GM21825 (cell line): Measurements from ENCODE around the gene TTC39C.

Source experiments
- ATAC-seq: cut with Tn5 transposase; IDR thresholded peaks from one replicate; pipeline ENCODE4 v1.9.1; 2021; ENCODE audit warnings: mild to moderate bottlenecking, moderate library complexity; ENCODE audit not compliant: unreplicated experiment

TTC39C gene

DNA sequence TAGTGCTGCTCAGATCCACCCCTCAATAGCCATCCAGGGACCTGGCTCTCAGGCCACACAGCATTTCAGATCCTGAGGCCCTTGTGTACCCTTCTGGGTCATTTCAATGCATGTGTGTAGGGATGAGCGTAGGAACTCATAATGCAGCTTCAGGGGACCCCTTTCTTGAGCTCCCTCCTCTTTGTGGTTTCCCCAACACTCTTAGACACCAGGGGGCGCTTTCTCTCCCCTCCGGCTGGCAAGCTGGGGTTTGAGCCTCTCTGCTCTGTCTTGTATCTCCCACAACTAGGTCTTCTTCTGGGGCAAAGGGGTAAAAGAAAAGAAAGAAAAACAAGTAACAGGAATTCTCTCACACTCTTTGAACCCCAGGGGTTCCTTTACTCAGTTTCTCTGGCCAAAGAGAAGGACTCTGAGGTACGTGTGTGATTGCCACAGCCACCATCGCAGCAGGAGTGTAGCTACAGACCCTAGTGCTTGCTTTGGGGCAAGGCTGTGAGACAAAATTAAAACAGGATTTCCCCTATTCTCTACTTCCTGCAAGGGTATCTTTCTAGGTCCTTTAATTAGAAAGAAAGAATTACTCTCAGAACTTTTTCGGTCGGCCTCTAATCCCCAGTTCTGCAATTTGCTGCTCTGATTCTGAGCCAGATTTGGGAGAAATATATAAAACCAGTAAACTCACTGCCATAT is 162.3 kb downstream of the TTC39C start:
- peak; percentile 85 for ATAC-seq

DNA sequence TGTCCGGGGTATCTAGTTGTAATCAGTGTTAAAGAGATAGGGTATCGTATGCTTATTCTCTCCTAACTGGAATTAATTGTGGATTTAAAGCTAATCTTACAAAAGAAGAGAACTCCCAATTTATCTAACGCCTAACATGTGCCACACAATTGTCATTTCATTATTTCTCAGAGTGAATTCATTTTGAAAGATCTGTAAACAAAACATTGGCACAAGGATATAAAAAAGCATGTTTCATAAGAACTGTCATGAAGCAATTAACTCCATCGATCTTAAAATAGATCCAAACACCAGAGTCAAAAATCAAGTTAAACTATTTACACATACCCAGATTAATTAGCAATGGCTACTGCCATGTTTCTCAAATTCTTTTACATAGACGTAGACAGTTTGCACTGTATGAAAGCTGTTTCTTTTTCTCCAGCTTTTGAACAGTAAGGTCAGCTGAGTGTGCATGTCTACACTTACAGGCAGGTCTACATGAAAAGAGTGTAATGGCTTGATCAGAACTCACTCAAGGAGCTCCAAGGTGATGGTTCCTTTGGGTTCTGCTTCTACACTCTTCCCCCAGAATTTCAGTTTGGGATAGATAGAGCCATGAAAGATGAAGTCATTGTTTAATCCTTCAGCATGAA is 163.1 kb downstream of the TTC39C start:
- no peak for ATAC-seq

DNA sequence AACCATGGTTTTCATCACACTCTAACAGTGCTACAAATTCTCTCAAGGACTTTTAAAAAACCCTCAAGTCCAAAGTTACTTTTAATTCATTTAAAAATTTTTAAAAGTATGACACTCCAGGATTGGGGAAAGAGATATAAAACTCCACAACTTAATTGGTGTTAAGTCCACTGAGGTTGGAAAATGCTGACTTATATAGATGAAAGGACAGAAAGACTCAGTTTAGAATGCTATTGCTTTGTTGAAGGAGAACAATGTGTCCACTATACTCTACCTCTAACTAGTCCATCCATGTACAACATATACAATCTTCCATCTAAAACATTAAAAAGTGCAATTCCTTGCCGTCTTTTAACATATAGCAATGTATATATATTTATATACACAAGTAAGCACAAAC is 165.5 kb downstream of the TTC39C start:
- no peak for ATAC-seq

- ATAC-seq = no peak
These were observed 167.3 kb downstream of the TTC39C start for GRCh38 chr18:24181806-24182205.
